Retinal pigment epithelial cell (primary cell): ENCODE data around the gene PLCB1.

Source experiments
- DNase-seq: peaks from one replicate; pipeline ENCODE4 v3.0.0-alpha.2; 2010; ENCODE audit warnings: low read depth
- H3K4me3 ChIP-seq: 2 replicates; pipeline ENCODE4 v1.5.1; 2011; ENCODE audit warnings: mild to moderate bottlenecking, low read length, control low read depth, moderate library complexity
- TF ChIP-seq, protein P1 (sequence below): conservative IDR thresholded peaks from 2 replicates; pipeline ENCODE4 v1.5.1; 2011; ENCODE audit warnings: low read depth, low read length, control low read depth, inconsistent platforms

Gene PLCB1

DNA sequence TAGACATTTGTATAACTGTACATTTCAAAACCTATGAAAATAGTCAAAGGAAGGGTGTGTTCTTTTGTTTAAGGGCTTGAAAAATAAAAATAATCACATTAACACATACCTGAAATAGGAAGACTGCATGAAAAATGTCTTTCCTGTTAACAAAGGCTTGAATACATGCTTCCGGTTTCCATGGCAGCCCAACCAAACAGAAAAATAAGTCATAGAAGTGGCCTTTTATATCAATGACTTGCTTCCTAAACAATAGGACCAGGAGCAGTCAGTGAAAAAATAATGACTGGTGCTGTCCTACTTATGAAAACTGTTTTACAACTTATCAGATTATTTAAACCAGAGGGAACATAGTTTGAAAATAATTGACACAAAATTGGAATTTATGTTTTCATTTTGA is 524.3 kb downstream of the PLCB1 start:
- no peak overlapping the region for H3K4me3 ChIP-seq
- TF ChIP-seq, protein P1, sequence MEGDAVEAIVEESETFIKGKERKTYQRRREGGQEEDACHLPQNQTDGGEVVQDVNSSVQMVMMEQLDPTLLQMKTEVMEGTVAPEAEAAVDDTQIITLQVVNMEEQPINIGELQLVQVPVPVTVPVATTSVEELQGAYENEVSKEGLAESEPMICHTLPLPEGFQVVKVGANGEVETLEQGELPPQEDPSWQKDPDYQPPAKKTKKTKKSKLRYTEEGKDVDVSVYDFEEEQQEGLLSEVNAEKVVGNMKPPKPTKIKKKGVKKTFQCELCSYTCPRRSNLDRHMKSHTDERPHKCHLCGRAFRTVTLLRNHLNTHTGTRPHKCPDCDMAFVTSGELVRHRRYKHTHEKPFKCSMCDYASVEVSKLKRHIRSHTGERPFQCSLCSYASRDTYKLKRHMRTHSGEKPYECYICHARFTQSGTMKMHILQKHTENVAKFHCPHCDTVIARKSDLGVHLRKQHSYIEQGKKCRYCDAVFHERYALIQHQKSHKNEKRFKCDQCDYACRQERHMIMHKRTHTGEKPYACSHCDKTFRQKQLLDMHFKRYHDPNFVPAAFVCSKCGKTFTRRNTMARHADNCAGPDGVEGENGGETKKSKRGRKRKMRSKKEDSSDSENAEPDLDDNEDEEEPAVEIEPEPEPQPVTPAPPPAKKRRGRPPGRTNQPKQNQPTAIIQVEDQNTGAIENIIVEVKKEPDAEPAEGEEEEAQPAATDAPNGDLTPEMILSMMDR: no peak
- DNase-seq: no peak

DNA sequence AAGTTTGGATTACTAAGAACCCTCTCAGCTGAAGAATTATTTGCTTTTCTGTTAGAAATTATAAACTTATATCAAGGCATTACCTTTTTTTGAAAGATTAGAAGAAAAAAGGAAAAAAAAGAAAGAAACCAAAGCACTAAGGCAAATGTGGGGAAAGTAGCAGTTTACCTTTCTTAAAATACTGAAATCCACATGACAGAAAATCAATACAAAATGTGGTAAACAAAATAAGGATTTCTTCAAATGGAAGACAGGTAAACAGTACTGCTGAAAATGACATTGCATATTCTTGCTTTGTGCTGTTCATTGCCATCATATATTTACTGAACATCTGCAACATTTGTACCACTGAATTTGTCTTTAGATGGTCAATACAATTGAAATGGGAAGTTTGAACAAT is 525.6 kb downstream of the PLCB1 start:
- TF ChIP-seq, protein P1: no peak
- H3K4me3 ChIP-seq: no peak overlapping the region
- DNase-seq: no peak

DNA sequence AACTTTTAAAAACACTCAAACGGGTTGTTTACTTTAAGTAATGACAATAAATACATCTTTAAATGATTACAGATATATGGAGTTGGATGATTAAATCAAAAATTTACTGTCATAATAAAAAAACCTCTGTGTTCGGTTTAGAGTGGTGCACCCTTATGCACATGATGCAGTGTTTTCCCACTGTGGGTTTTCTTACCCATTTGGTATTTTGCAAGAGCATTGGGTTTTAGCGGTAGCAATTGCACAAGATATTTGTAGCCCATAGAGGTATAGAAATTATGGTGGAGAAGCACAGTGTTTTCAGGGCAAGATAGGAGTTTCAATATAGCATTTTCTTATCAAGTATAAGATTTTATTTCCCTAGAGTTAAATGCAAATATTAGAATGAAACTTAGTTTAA is 526.0 kb downstream of the PLCB1 start:
- TF ChIP-seq, protein P1: no peak
- no peak for DNase-seq
- H3K4me3 ChIP-seq: no peak overlapping the region

DNA sequence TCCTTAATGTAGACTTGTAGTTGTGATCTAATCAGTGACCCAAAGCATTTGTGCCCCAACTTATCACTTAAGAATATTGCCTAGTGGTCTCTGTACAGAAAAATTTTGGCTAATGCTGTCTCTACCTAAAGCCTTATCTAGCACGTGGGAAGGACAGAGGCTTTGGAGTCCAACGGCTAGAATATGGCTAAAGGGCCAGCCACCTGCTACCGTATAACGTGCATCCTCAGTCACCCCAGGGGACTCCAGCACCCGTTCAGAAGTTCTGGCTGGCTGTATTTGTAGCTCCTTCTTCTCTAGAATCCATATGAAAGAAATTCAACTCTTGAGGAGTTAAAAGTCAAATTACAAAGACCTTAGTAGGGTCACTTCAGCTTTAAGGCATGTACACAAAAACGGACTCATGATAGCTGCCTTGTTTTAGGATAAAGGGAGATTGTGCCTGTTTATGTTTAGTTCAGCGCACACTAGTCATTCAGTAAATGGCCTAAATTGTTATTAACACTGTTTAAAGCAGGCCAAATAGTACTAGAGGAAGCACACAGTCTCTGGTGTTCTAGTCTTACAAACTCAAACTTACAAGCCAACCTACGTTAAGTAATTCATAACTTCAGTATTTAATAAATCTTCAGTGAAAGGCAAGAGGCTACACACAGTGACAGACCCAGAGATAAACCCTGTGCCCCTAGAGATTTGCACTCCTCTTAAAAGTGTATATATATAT is 529.3 kb downstream of the PLCB1 start:
- no peak overlapping the region for H3K4me3 ChIP-seq
- DNase-seq: no peak
- TF ChIP-seq, protein P1: no peak

DNA sequence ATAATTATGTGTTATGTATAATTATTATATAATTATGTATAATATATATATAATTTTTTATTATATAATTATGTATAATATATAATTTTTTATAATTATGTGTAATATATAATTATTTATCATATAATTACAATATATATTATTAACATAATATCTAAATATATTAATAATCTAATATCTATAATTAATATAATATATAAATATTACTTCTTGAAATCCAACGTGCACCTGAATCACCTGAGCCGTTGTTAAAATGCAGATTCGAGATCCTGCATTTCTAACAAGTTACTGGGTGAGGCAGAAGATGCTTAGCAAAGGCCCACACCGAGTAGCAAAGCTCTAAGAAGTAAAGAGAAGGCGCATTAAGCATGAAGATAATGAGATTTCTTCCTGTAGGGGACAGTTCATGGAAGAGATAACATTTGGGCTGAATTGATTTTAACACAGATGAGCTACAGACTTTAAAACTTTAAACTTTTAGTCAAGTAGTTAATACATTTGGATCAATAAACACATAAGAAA is 530.4 kb downstream of the PLCB1 start:
- no peak overlapping the region for H3K4me3 ChIP-seq
- DNase-seq: no peak
- TF ChIP-seq, protein P1: no peak

DNA sequence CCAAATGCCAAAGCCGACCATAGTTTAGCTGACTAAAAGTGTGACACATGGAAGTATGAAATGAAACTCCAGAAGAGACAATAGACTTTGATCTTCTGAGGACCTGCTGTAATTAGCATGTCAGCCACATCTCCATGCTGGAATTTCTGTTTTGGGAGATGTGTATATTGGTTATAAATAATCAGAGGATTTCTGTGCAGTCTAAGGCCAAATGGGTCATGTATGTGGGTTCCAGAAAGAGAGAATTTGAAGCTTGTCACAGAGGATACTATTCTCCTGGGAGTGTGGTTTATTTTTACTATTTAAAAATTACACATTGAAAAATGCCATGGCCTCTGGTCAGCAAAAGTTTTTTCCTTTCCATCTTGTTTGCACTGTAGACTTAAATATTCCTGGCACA is 531.4 kb downstream of the PLCB1 start:
- no peak overlapping the region for H3K4me3 ChIP-seq
- no peak for DNase-seq
- TF ChIP-seq, protein P1: no peak

DNA sequence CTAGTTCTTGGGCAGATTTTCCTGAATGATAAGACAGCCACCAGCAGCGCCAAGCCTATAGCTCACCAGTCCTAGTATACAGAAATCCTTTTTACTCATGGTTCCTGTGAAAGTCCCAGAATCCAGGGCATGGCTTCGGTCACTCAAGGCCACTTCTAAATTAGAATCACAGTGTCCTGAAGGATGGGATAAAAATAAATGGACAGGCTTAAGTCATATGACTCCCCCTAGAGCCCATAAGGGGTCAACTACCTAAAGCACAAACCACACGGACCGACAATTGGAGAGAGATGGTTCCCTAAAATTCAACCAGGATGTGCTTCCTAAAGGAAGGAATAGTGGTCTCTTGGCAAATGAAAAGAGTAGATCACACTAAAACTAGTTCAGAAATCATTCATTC is 532.7 kb downstream of the PLCB1 start:
- TF ChIP-seq, protein P1: no peak
- H3K4me3 ChIP-seq: no peak overlapping the region
- no peak for DNase-seq
